HepG2 (cell line): ENCODE data around the gene TMEM269. TPM values are rescaled to one million over a fixed set of nuclear protein-coding genes. Genes with fewer than 3 reads are reported as not detected.

Experiments used
- ASH2L ChIP-seq: fragments of 300-600, 200-600 bp; sonication (generic); IDR thresholded peaks from 2 replicates; pipeline ENCODE4 v1.7.0; 2017; ENCODE audit warnings: low read depth, mild to moderate bottlenecking, moderate library complexity, mixed read lengths, low read length; ENCODE audit not compliant: insufficient read length
- EZH2 ChIP-seq: conservative IDR thresholded peaks from 2 replicates; pipeline ENCODE4 v1.6.1; 2012; ENCODE audit warnings: mild to moderate bottlenecking, low read depth, low read length, moderate library complexity
- MED8 ChIP-seq: sonication (generic); formaldehyde crosslinking; IDR thresholded peaks from 2 replicates; pipeline ENCODE4 v1.8.1; 2023; ENCODE audit warnings: mild to moderate bottlenecking, missing genetic modification reagents; ENCODE audit not compliant: insufficient replicate concordance
- NR2F2 ChIP-seq: IDR thresholded peaks from 2 replicates; pipeline ENCODE4 v1.6.1; 2012; ENCODE audit warnings: low read depth, inconsistent platforms, borderline replicate concordance
- PATZ1 ChIP-seq: sonication (generic); formaldehyde crosslinking; IDR thresholded peaks from 2 replicates; pipeline ENCODE4 v1.4.0; 2020; ENCODE audit warnings: missing genetic modification reagents
- SALL1 ChIP-seq: sonication (generic); formaldehyde crosslinking; IDR thresholded peaks from 2 replicates; pipeline ENCODE4 v1.8.0; 2022; ENCODE audit warnings: mild to moderate bottlenecking, missing genetic modification reagents
- THAP9 ChIP-seq: sonication (generic); formaldehyde crosslinking; IDR thresholded peaks from 2 replicates; pipeline ENCODE4; 2020; ENCODE audit warnings: missing genetic modification reagents, mild to moderate bottlenecking, borderline replicate concordance
- ZBTB7B ChIP-seq: sonication (generic); formaldehyde crosslinking; IDR thresholded peaks from 2 replicates; pipeline ENCODE4 v1.4.0; 2020; ENCODE audit warnings: missing genetic modification reagents
- ZNF569 ChIP-seq: sonication (generic); formaldehyde crosslinking; IDR thresholded peaks from 2 replicates; pipeline ENCODE4 v1.5.0; 2020; ENCODE audit warnings: mild to moderate bottlenecking, missing genetic modification reagents, moderate library complexity, borderline replicate concordance
- ZNF749 ChIP-seq: sonication (generic); formaldehyde crosslinking; IDR thresholded peaks from 2 replicates; pipeline ENCODE4 v1.8.0; 2022; ENCODE audit warnings: mild to moderate bottlenecking, missing genetic modification reagents, moderate library complexity, borderline replicate concordance
- polyA plus RNA-seq, 8 experiments: library from polyadenylated mRNA; depleted of rRNA in 3 of 8; stranded (reverse) in 7 of 8; unstranded in 1 of 8; fragments of >200 nt; fragmentation: Illumina TruSeq in 4 of 8; extraction: Trizol in 4 of 8; gene quantifications; 2 replicates each; pipeline versions ENCODE4 v1.2.1 to v1.2.3, GENCODE V29; 2011 to 2016; ENCODE audit warnings: low read depth in 4 of 8, missing spikeins in 1 of 8, mixed read lengths in 1 of 8; ENCODE audit not compliant: insufficient read depth in 1 of 8
- total RNA-seq, 5 experiments: library from RNA; depleted of rRNA; stranded (reverse); fragments of >200 nt; fragmentation: Illumina TruSeq; extraction: Trizol; gene quantifications; 2 replicates each; pipeline ENCODE4 v1.2.3, GENCODE V29; 2016; ENCODE audit warnings: low read depth in 1 of 5
- TF ChIP-seq, protein P1 (sequence below): sonication (generic); formaldehyde crosslinking; conservative IDR thresholded peaks from 2 replicates; pipeline ENCODE4 v1.8.0; 2022; ENCODE audit warnings: mild to moderate bottlenecking, moderate library complexity, missing genetic modification reagents
- TF ChIP-seq, protein P2 (sequence below): sonication (generic); formaldehyde crosslinking; IDR thresholded peaks from 2 replicates; pipeline ENCODE4 v1.5.0; 2020; ENCODE audit warnings: missing genetic modification reagents
- TF ChIP-seq, protein P3 (sequence below): sonication (generic); formaldehyde crosslinking; IDR thresholded peaks from 2 replicates; pipeline ENCODE4 v1.5.1; 2020; ENCODE audit warnings: mild to moderate bottlenecking, missing genetic modification reagents, moderate library complexity

TMEM269 gene
- total and polyA plus RNA-seq, 2 of the 13 experiments (the other 11 are each of a cell fraction or from before 2014, with no cell fraction given) = 0.15 to 0.21 TPM

GRCh38 chr1:42767510-42768000, 17.2 kb upstream of the TMEM269 start (continued):
- TF ChIP-seq, protein P1, sequence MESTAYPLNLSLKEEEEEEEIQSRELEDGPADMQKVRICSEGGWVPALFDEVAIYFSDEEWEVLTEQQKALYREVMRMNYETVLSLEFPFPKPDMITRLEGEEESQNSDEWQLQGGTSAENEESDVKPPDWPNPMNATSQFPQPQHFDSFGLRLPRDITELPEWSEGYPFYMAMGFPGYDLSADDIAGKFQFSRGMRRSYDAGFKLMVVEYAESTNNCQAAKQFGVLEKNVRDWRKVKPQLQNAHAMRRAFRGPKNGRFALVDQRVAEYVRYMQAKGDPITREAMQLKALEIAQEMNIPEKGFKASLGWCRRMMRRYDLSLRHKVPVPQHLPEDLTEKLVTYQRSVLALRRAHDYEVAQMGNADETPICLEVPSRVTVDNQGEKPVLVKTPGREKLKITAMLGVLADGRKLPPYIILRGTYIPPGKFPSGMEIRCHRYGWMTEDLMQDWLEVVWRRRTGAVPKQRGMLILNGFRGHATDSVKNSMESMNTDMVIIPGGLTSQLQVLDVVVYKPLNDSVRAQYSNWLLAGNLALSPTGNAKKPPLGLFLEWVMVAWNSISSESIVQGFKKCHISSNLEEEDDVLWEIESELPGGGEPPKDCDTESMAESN (CRISPR knock-in tag) = peak; percentile 82
- peak; percentile 59; the same call in 1 of the 2 replicates for TF ChIP-seq THAP9 (CRISPR knock-in tag)
- TF ChIP-seq SALL1 (CRISPR knock-in tag) = peak; percentile 13; the same call in 1 of the 2 replicates
- TF ChIP-seq ASH2L = peak; percentile 47
- TF ChIP-seq ZBTB7B (CRISPR knock-in tag) = peak; percentile 45; the same call in 1 of the 2 replicates
- TF ChIP-seq PATZ1 (CRISPR knock-in tag) = peak; percentile 41; the same call in 1 of the 2 replicates
- TF ChIP-seq MED8 (CRISPR knock-in tag) = no peak
- TF ChIP-seq, protein P2, sequence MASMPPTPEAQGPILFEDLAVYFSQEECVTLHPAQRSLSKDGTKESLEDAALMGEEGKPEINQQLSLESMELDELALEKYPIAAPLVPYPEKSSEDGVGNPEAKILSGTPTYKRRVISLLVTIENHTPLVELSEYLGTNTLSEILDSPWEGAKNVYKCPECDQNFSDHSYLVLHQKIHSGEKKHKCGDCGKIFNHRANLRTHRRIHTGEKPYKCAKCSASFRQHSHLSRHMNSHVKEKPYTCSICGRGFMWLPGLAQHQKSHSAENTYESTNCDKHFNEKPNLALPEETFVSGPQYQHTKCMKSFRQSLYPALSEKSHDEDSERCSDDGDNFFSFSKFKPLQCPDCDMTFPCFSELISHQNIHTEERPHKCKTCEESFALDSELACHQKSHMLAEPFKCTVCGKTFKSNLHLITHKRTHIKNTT (CRISPR knock-in tag) = no peak
- TF ChIP-seq ZNF569 = no peak
- TF ChIP-seq EZH2 = no peak
- peak; percentile 8; the same call in 1 of the 2 replicates for TF ChIP-seq ZNF749 (CRISPR knock-in tag)
- TF ChIP-seq, protein P3, sequence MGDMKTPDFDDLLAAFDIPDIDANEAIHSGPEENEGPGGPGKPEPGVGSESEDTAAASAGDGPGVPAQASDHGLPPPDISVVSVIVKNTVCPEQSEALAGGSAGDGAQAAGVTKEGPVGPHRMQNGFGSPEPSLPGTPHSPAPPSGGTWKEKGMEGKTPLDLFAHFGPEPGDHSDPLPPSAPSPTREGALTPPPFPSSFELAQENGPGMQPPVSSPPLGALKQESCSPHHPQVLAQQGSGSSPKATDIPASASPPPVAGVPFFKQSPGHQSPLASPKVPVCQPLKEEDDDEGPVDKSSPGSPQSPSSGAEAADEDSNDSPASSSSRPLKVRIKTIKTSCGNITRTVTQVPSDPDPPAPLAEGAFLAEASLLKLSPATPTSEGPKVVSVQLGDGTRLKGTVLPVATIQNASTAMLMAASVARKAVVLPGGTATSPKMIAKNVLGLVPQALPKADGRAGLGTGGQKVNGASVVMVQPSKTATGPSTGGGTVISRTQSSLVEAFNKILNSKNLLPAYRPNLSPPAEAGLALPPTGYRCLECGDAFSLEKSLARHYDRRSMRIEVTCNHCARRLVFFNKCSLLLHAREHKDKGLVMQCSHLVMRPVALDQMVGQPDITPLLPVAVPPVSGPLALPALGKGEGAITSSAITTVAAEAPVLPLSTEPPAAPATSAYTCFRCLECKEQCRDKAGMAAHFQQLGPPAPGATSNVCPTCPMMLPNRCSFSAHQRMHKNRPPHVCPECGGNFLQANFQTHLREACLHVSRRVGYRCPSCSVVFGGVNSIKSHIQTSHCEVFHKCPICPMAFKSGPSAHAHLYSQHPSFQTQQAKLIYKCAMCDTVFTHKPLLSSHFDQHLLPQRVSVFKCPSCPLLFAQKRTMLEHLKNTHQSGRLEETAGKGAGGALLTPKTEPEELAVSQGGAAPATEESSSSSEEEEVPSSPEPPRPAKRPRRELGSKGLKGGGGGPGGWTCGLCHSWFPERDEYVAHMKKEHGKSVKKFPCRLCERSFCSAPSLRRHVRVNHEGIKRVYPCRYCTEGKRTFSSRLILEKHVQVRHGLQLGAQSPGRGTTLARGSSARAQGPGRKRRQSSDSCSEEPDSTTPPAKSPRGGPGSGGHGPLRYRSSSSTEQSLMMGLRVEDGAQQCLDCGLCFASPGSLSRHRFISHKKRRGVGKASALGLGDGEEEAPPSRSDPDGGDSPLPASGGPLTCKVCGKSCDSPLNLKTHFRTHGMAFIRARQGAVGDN (CRISPR knock-in tag) = peak; percentile 44
- no peak for TF ChIP-seq NR2F2
